GM21576 (cell line): Measurements from ENCODE around the gene SATB2.

Source experiments
- ATAC-seq: cut with Tn5 transposase; IDR thresholded peaks from one replicate; pipeline ENCODE4 v1.9.1; 2021; ENCODE audit warnings: mild to moderate bottlenecking, moderate library complexity; ENCODE audit not compliant: unreplicated experiment

SATB2 gene

DNA sequence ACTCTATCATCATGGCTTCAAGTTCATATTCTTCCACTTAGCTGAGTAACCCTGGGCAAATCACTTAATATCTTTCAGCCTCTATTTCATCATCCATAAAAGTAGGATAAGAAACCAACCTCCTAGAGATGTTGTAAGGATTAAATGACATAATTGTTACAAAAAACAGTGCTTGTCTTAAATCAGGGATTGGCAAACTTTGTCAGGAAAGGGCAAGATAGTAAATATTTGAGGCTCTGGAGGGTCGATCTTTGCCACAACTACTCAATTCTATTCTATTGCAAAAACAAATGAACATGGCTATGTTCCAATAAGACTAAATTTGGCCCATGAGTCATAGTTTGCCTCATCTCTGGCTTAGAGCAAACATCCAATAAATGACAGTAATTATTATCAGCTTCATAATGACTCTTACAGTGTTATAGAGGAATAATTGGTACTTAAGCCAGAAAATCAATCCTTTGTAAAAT, 184.7 kb downstream of the SATB2 start:
- ATAC-seq, result no peak

DNA sequence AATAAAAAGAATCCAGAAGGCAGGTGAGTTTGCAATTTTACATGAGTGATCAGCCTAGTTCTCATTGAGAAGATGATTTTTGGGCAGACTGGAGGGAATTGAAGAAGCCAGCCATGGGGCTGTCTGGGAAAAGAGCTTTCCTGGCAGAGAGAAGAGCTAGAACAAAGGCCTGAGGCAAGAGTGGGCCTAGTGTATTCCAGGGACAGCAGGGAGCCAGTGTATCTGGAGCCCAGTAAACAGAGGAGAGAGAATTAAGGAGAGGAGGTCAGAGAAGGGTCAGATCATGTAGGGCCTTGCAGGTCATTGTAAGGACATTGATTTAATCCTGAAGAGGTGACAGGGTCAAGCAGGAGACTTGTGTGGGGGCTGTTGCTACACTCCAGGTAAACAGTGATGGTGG, 195.8 kb downstream of the SATB2 start:
- ATAC-seq, result no peak

DNA sequence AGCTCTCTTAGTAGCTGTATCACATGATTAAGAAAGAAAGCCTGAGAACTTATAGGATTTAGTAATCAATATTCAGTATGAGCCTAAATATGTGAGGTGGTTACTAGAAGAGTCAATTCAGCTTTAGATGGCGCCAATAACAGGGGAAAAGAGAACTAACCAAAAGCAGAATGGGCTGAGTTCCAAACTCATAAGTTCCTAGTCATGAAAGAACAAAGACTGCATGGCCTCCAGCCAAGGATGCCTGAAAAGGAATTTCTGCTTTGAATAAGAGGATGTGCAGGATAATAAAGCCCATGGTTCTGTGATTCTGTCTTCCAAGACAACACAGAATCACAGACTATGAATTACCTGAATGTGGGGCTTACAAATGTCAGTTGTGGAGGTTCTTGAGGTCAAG, 196.5 kb downstream of the SATB2 start:
- no peak for ATAC-seq

DNA sequence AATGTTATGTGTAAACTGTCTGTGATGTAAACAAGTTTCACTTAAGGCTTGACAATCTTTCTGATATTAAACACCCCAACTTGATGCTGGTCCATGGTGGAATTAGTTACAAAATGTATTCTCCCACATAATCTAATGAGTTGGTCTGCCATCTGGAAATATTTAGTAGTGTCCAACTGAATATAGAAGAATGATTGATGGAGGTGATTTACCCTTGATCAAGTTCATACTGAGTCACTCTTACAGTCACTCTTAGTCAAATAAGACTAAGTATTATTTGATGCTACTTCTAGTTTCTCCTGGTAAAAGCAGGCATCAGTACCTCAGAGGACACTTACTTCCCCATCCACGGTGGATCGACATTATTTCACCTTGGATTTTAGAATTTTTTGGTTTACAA, 198.1 kb downstream of the SATB2 start:
- no peak for ATAC-seq

DNA sequence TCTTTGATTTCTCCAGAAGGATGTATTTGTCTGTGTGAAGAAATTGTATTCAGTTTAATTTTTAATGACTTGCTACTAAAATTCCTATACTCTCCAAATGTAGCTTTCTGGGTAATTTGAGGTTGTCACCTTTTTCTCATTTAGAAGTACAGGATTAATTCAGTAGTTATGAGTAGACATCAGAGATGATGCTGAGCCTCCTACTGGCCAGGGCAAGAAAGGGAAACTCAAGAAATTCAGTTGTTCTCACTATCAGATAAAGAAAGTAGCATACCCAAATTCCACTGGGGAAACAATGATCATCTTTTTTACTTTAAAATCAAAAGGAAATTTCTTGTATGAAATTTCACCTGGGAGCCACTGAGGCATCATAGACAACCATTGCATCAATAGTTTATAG, 199.4 kb downstream of the SATB2 start:
- no peak for ATAC-seq

DNA sequence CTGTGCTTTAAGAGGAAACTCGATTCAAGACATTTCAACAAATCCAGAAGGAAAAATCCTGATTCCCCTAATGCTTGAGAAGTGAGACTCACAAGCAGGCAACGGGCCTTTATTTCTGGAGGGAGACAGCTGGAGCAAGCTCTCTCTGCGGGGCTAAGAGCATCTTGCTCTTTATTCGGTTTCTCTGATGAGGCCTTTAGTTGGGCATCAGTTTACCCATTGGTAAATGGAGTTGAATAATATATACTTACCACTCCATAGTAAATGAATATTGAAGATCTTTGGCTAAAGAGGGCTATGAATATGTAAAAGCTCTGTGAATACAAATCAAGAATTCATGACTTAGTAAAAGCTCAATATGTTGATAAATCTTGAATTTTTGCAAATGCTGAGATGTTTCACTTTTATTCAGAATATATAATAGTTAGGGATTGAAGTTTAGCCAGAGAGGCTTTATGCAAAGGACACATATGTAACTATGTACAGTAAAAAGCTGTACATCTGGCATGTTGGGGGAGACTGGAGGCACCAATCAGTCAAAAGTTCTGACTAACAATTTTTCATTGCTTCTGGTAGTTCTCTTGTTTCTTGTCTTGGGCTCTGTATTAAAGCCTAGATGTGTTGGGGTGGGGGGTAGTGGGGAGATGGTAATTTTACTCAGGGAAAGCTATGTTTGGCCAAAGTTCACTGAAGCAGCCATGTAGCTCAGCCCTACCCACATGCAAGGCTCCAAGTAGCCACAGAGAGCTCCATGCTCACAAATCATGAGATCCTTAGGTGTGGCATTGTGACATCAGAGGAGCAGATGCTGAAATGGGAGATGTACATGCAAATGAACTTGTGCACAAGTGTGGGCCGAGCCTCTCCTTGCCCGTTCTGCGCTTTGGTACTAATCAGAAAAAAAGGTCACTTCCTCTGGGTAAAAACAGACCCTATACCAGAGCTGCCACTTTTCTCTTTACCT, 200.2 kb downstream of the SATB2 start:
- ATAC-seq, result no peak

DNA sequence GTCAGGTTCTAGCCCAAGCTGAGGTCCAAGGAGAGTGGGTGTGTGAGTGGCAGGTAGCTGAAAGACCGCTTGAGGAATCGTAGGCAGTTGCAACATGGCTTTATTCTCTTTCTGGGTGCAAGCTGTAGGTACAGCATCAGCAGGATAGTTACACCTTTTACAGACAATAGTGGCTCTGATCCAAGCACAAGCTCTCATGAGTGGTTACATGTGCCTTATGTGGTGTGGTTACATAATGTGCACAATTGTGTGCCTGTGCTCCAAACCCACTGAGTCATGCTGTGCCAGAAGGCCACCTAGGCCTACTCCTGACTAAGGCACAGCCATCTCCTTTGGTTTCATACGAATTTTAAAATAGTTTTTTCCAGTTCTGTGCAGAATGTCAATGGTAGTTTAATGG, 227.6 kb downstream of the SATB2 start:
- no peak for ATAC-seq

DNA sequence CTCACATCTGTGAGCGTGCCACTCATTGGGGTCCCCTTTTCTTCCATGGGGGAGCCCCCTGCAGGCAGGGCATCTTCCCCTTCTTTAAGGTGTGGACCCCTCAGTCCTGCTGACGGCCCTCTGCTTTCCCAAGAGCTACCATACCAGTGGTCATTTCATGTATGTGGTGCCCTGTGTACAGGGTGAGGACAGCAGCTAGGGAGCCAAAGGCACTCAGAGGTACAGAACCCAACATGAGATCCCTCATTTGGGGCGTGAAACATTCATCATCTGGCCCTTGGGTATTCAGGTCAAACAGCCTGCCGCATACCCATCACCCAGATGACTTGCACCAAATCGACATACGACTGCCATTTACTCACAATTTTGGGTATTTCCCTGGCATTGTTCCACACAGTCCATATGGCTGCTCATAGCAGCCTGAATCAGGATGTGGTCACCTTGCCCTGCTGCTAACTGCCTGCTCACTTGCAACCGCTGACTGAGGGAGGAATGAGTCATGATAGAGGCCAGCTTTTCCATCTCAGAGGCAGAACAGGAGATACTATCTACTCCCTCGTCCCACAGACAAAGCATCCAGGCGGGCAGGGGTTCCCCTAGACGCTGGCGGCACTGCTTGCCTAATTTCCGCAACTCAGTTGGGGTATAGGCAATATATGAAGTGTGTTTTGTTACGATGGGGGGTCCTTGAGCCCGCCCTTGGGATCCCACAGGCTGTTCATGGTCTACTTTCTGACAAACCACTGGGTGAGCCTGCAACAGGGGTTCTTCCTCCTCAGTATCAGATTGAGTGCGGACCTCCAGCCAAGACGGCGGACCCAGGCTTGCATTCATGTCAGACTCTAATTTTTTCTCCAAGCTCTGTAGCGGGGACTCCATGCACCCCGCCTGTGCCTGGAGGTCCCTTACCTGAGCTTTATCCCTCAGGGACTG, 228.6 kb downstream of the SATB2 start:
- peak; percentile 77 for ATAC-seq

DNA sequence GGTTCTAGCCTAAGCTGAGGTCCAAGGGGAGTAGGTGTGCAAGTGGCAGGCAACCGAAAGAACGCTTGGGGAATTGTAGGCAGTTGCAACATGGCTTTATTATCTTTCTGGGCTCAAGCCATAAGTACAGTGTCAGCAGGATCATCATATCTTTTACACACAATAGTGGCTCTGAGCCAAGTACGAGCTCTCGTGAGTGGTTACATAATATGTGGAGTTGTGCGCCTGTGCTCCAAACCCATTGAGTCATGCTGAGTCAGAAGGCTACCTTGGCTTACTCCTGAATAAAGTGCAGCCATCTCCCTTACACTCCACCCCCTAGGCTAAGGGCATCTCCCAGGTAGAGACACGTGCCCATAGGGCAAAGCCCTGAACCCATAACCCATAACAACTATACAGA, 233.9 kb downstream of the SATB2 start:
- ATAC-seq, result no peak

DNA sequence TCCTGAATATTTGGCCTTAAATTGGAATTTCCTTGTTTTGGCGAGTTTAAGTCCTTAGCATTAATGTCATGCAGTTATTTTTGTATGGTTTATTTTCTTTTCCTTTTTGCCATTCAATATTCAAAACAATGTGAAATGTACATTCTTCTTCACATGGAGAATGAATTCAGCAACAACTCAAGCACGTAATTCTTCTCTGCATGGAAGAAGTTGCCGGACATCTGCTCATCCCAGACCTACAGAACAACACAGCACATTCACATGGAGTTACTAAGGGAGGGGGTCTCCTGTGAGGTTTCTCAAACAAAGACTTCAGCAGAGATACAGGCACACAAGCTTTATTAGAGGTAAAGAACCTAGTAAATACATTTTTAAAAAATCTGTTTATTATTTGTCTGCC, 236.8 kb downstream of the SATB2 start:
- no peak for ATAC-seq

DNA sequence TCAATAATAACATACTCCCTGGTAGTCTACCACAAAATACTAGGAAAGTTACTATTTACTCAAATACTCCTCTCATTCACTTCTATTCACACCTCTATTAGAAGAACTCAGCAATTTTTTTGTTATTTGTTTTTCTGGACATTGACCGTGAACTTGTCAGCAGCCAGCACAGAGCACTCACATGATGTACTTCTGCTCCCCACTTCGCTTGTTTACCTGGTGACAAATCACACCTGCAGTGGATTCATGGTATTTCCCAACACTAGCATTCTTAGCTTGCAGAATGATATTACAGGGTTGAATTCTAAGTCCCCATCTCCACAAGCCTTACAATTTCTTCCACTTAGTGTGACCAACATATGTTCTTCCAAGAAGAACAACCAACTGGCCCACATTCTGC, 238.2 kb downstream of the SATB2 start:
- ATAC-seq, result no peak
